GM18507 (cell line): ENCODE measurements around the gene GIPC3.
"Not testable (repeated sequence)": the region's sequence is repeated elsewhere in the genome, so short reads cannot be mapped to it uniquely, and the experiment has no call there.

Experiments used
- DNase-seq: peaks from one replicate; pipeline ENCODE4 v3.0.0; 2011; ENCODE audit warnings: low read depth; ENCODE audit not compliant: insufficient read length; ENCODE audit errors: extremely low spot score
- FAIRE-seq: peaks from 2 replicates; lab custom pipeline; 2011; peaks lifted over from hg19 to GRCh38; lab: Jason Lieb, UNC

GIPC3 gene

GRCh38 chr19:3613818-3614661 is 28.8 kb downstream of the GIPC3 start:
- DNase-seq (no peak), FAIRE-seq (no peak)

DNA sequence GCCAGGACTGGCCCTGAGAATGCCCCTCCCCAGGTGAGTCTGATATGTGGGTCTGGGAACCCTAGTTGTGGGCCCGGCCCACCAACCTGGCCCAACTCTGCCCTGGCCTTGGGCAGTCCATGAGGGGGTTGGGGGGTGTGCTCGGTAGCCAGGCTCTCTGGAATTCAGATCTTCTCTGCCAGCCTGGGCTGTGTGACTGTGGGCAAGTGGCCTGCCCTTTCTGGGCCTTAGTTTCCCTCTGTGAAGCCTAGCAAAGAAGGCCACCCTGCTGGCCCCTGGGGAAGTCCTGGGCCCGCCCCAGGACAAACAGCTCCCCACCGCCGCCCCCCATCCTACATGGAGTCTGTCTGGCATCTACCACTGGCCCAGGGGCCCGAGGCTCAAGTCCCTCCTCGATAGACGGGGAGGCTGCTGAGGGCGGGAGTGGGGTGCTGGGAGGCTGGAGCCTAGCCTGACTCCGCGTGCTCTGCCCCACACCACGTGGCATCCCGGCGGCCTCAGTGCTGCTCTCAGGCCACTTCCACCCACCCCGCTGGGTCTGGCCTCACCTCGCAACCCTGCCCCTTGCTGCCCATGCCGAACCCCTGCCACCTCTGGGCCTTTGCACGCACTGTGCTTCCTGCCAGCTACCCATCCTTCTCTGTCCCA is 29.7 kb downstream of the GIPC3 start:
- DNase-seq, result no peak
- no peak for FAIRE-seq

DNA sequence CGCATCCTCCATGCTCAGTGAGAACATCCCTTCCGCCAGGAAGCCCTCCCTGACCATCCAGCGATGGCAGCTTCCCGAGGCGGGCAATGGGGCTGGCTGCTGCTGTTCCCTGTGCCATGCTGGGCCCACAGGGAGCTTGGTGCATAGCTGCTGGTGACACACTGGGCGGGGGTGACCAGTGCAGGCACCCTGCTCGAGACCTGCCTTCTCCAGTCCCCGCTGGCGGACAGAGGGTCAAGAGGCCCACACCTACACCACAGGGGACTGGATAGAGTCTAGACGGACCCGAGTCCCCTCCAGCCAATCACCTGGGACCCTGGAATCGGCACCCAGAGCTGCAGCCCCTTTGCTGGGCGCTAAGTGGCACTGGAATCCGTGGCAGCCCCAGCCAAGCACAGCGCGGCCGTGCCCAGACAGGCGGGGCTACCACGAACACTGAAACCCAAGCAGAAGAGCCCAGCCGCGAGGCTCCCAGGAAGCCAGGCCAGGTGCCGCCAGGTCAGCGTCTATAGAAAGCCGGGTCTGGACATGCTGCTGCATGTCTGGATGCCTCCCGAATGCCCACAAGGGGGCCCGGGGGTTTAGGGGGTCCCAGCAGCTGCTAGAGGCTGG is 30.4 kb downstream of the GIPC3 start:
- no peak for FAIRE-seq
- DNase-seq, result no peak

DNA sequence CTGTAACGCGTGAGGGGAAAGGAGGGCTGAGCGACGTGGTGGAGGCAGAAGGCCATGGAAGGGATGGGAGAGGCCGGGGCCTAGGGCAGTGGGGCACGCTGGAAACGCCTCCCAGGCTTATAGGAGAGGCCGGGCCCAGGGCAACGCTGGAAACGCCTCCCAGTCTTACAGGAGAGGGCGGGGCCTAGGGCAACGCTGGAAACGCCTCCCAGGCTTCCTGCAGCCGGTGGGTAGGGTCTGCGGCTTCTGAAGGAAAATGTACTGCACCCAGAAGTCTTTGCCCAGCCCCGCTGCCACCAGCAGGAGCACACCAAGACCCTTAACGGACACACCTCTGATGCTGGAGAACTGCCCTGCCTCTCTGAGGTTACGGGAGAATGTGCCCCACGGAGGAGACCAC is 32.2 kb downstream of the GIPC3 start:
- no peak for DNase-seq
- no peak for FAIRE-seq

- DNase-seq, result peak; percentile 79
- peak; percentile 69 for FAIRE-seq
Observed at GRCh38 chr19:3618144-3618810, 33.0 kb downstream of the GIPC3 start.

DNA sequence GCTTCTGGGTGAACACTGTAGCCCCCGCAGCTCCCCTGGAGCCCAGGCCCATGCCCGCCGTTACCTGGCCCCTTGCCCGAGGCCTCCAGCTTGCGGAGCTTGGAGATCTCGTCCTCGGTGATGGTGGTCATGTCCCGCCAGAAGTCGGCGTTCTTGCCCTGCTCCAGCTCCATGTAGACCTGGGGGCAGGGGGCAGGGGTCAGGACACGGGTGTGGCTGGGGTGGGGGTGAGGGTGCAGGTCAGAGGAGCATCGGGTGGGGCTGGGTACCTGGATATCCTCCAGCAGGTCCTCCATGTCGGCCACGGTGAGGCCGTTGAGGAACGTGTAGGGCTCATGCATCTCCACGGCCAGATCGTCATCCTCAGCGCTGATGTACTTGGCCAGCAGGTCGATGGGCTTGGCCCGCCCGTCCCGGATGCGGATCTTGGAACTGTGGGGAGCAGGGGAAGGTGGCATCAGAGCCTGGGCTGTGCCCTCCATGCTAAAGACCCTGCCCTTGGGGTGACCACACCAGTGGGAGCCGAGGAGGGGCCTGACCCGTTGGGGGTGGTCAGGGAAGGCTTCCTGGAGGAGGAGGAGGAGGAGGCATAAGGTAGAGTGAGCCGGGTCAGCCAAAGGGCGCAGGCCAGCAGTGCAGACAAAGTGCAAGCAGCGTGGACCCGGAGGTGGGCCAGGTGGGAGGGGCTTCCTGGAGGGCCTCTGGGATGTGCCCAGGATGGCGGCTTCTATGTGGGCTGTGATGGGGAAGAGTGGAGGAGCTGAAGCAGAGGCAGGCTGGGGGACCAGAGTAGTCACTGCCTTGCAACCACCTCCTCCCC is 33.7 kb downstream of the GIPC3 start:
- no peak for DNase-seq
- no peak for FAIRE-seq

DNA sequence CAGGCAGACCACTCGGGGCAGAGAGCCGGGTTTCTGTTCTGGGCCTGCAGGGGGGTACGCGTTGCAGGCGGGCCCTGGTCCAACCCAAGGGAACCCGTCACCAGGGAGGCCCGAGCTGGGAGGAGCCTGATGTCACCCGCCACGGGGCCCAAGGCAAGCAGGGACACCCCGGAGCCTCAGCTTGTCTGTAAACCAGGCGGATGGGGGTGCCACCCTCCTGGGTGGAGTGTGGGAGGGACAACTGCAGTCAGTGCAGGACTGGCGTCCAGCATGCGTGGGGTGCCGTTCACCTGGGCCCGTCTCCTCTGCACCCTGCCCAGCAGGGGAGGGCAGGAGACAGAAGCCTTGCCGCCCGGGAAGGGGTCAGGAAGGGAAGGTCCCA is 34.3 kb downstream of the GIPC3 start:
- FAIRE-seq, result no peak
- no peak for DNase-seq

GRCh38 chr19:3620145-3620816 is 35.0 kb downstream of the GIPC3 start:
- FAIRE-seq (no peak), DNase-seq (no peak)

DNA sequence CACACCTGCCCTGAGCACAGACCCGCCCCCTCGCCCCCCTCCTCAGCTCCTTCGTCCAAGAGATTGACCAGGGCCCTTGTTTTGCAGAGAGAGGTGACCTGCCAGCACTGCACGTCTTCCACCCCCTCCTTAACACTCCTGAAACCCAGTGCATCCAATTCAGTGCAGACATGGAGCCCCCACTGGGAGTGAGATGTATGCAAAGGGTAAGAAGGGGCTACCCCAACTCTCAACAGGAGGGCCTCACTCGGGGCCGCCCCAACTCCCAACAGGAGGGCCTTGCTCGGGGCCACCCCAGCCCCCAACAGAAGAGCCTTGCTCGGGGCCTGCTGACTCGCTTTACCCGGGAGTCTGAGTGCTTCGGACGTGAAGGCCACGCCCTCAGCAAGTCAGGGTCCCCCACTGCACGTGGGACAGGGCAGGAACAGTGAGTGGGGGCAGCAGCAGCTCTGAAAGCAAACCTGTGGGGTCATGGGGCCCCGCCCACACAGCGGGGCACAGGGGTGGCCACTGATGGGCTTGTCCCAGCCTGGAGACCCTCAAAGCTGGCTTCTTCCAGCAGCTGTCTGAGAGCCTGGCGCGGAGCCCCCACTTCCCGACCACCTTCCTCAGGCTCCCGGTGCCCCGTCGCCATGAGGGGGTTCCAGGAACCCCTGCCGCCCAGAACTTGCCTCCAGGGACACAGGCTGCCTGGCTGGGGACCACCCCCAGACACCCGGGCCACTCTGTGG is 35.7 kb downstream of the GIPC3 start:
- DNase-seq (no peak), FAIRE-seq (no peak)

DNA sequence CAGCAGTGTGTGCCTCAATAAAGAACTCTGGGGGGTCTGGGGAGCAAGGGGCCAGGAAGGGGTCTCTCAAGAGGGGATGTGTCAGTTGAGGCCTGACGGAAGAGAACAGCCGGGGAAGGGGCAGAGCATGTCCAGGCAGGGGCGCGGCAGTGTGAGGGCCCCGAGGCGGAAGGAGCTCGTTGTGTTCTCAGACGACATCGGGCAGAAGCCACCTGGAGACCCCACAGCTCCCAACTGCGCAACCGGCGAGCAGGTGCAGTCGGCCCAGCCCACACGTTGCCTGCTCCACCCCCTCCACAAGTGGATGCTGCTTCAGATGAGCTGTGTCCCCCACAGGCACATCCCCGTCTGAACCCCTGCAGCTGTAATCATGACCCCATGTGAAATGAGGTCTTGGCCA is 36.4 kb downstream of the GIPC3 start:
- FAIRE-seq (no peak), DNase-seq (no peak)

GRCh38 chr19:3622224-3622623 is 36.9 kb downstream of the GIPC3 start:
- no peak for FAIRE-seq
- DNase-seq, result no peak

DNA sequence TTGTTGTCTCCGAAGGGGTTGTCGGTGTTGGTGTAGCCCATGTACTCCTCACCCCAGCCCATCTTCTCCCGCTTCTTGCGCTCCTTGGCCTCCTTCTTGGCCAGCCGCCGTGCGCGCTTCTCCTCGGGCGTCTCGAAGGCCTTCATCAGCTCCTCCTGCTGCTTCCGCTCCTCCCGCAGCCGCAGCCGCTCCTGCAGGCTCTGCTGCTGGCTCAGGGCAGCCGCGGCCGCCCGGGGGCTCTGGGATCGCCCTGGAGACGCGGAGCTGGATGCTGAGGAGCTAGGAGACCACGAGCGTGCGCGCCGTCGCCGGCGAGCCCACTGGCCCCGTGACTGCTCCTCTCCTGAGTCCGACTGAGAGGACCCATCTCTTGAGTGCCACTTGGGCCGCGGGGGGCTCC is 38.4 kb downstream of the GIPC3 start:
- DNase-seq (no peak), FAIRE-seq (no peak)

DNA sequence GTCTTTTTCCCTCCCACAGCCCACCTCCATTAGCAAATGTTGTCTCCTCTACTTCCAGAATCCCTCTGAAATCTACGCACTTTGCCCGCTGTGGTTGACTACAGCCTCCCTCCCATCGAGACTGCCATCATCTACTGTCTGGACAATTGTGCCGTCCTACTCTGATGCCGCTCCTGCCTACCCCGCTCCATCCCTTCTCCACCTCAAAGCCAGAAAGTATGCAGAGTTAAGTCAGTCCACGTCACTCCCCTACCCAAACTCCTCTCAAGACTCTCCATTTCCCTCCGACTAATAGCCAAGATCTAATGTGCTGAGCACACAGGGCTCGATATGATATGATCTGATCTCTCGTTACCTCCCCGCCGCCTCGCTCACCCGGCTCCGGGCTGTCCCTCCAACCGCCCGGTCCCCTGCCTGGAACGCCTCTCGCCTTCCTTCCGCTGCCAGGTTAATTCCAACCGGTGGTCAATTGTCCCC is 40.8 kb downstream of the GIPC3 start:
- DNase-seq, result no peak
- no peak for FAIRE-seq

DNA sequence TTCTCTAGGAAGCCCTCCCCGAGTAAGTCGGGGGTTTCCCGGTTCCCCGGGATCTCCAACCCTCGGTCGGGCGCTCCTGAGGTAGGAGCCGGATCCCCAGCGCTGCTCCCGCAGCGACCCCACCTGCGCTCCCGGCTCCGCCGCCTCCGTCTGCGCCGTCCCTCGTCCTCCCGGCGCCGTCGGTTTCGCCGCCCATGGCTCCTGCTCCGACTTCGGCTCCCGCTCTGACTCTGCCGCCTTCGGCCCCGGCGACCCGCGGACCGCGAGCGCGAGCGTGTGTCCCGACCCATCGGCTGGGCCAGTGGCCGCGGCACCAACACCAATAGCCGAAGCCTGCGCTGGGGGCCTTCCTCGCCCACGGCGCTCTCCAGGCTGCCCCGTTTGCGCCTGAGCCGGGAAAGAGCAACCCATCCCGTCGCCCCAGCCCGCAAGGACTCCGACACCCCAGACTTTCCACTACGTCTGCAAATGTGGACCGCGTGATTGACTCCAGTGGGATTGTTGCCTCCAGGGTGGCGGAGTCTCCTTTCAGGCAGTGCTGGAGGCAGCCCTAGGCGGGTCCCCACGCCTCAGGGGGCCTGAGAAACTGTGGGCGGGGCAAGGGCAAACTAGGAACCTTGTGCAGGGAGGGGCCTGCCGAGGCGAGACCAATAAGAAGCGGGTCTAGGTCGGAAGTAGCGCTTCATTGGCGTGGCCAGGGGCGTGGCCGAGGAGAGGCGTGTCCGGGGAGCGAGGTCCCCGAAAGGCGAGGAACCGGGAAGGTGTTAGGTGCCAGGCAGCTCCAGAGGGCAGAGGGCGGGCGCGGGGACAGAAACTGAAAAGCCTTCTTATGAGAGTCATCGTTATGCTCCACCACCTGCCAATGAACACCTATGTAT is 41.4 kb downstream of the GIPC3 start, which contains the start of gene CACTIN:
Gene CACTIN, minus strand, starts transcription at position 318 of the 878 bp plus-strand sequence. Its CDS starts 28 bp downstream, at position 290.
- peak; percentile 100 for FAIRE-seq
- DNase-seq, result peak; percentile 100

GRCh38 chr19:3627351-3627723 is 42.1 kb downstream of the GIPC3 start:
- FAIRE-seq (no peak), DNase-seq (no peak)

DNA sequence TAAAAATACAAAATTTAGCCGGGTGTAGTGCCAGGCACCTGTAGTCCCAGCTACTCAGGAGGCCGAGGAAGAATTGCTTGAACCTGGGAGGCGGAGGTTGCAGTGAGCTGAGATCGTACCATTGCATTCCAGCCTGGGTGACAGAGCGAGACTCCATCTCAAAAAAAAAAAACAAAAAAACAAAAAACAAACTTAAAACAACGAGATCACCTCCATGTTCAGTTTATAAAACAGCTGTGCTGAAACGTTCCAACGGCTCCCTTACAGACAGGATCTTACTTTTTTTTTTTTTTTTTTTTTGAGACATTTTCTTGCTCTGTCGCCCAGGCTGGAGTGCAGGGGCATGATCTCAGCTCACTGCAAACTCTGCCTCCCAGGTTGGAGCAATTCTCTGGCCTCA is 43.5 kb downstream of the GIPC3 start:
- not testable (repeated sequence) for FAIRE-seq, DNase-seq
